Measurements from ENCODE around the gene CWC27. TPM values are rescaled to one million over a fixed set of nuclear protein-coding genes. Genes with fewer than 3 reads are reported as not detected.
A peak's percentile ranks its signal among the peaks of the same experiment; 100 is the strongest.

CWC27 gene, protein sequence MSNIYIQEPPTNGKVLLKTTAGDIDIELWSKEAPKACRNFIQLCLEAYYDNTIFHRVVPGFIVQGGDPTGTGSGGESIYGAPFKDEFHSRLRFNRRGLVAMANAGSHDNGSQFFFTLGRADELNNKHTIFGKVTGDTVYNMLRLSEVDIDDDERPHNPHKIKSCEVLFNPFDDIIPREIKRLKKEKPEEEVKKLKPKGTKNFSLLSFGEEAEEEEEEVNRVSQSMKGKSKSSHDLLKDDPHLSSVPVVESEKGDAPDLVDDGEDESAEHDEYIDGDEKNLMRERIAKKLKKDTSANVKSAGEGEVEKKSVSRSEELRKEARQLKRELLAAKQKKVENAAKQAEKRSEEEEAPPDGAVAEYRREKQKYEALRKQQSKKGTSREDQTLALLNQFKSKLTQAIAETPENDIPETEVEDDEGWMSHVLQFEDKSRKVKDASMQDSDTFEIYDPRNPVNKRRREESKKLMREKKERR
- total RNA-seq, result 10 to 100 TPM; 29.1 to 32.6 TPM

DNA sequence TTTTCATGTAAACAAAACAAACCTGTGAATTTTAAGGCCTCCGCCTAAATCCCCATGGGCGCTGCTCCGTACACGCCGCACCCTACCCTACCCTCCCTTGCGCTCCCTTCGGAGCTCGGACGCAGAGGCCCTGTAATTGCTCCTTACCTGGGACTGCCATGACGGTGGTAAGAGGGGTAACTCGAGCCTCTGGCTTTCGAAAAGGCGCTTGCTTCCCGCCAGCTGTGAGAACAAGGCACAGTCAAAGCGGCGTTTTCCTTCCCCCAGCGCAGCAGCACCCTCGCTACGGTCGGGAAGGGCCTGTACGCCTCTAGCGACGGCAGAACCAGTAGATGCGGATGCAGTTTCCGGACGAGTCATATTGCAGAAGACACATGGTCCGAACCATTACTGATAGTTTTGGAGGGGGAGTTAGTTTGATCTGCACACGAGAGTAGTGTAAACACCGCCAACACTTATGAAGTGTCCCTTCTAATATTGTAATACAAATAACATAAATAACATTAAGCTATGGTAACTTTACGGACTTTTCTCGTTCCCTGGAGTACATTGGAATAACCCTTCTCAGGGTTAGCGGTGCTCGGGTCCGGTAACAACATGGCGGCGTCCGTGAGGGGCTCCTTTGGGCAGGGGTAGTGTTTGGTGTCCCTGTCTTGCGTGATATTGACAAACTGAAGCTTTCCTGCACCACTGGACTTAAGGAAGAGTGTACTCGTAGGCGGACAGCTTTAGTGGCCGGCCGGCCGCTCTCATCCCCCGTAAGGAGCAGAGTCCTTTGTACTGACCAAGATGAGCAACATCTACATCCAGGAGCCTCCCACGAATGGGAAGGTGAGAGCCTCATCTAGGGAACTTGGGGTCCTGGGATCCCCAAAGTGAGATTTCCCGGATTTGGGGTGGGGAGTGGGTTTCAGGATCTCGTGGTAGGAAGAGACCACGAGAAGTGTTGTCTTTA, at the start of gene CWC27, which contains the start of gene SREK1IP1:
TSS of gene CWC27 (plus strand) at position 573 of the 955 bp plus-strand sequence. CDS start at position 790, 217 bp downstream.
TSS of gene SREK1IP1 (minus strand) at position 334 of the 955 bp plus-strand sequence. CDS start at position 160, 174 bp downstream.
- Mint-ChIP-seq H3K4me3 (peak within 1 kb of the TSS; percentile 99), H3K27me3 (no peaks in the 10 kb centered on the region), H3K36me3 (peaks cover 17% of the 10 kb centered on the region), H3K9me3 (no peaks in the 10 kb centered on the region), H3K4me1 (ENCODE audit: low read depth in 2 of 2) (peaks cover 37 to 42% of the 10 kb centered on the region in 2 donors), H3K27ac (peak within 1 kb of the TSS; percentile 96 to 100)
- ATAC-seq (peak; percentile 98 to 99), DNase-seq (ENCODE audit: low spot score) (peak; percentile 87)

DNA sequence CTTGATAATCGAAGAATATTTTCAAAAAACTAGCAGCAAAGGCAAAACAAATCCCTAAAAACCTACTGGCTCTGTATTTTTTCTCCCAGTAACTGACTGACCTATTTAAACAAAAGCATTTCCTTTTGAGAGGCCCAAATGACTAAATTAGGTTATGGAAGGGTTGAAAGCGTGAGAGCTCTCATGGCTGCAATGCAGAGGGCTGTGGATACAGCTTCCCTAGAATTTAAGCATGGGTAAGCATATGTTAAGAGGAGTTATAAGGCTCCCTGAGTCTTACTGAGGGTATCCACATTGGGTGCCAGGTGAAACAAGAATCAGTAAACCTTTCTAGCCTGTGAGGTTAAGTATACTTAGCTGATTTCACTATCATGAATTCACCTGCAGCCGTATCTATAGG, 46.1 kb upstream of the CWC27 start:
- Mint-ChIP-seq H3K9me3 (no peaks in the 10 kb centered on the region), H3K36me3 (peaks cover 13% of the 10 kb centered on the region), H3K27me3 (no peaks in the 10 kb centered on the region), H3K4me3 (no peak overlapping the region), H3K4me1 (ENCODE audit: low read depth in 2 of 2) (peaks cover 0 to 6% of the 10 kb centered on the region in 2 donors), H3K27ac (no peak overlapping the region)
- ATAC-seq (no peak), DNase-seq (ENCODE audit: low spot score) (no peak)

DNA sequence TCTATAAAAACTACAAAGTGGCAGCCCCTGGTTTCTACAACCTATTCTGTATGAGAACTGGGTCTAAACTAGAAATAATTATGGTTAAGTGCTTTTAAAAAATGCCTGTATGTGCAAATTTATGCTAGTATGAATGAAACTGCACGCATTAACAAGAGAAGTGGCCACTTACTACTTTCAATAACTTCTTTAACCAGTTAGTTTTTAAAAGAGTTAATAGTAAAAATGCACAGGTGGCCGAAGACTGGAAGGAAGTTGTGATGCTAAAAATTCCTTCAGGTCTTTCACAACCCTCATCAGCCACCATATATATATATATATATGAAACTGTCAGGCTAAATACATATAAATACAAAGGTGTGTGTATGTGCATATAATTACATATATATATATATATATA, 41.6 kb upstream of the CWC27 start:
- Mint-ChIP-seq H3K27me3 (no peaks in the 10 kb centered on the region), H3K4me3 (no peak overlapping the region), H3K4me1 (ENCODE audit: low read depth in 2 of 2) (peaks cover 14 to 23% of the 10 kb centered on the region in 2 donors), H3K36me3 (peaks cover 28% of the 10 kb centered on the region), H3K9me3 (no peaks in the 10 kb centered on the region), H3K27ac (no peak overlapping the region)
- no peak for DNase-seq (ENCODE audit: low spot score)
- ATAC-seq, result no peak

DNA sequence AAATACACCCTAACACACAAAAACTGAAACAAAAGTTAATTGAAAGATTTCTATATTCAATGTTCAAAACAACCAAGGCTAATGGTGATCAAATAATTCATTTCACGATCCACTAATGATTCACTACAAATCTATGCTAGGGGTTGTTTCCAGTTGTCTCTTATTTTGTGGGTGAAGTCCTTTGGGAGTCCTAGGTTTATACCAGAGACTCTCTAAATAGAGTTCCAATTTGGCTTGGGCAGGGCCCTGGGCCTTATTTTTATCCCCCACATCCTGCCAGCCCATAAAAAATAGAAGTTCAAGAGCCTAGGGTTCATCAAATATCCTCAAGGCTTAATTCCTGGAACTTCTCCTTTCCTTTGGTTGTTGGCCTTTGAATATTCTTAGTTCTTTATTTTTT, 26.3 kb upstream of the CWC27 start:
- Mint-ChIP-seq H3K4me3 (no peak overlapping the region), H3K4me1 (ENCODE audit: low read depth in 2 of 2) (peaks cover 0 to 5% of the 10 kb centered on the region in 2 donors), H3K27ac (no peak overlapping the region), H3K9me3 (no peaks in the 10 kb centered on the region), H3K36me3 (no peaks in the 10 kb centered on the region), H3K27me3 (no peaks in the 10 kb centered on the region)
- no peak for ATAC-seq
- DNase-seq (ENCODE audit: low spot score), result no peak

DNA sequence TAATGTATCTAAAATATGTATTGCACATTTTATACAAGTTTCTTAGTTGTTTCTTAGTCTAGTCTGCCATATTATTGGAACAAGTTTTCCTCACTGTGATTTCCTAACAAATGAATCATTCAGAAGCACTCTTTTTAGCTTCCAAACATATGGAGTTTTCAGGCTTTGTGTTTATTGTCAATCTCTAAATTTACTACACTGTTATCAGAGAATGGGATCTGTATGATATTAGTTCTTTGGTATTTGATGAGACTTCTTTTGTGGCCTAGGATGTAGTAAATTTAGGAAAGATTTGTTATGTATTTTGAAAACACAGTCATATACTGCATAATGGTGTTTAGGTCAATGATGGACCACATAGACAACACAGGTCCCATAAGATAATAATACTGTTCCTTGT, 25.9 kb upstream of the CWC27 start:
- Mint-ChIP-seq H3K36me3 (no peaks in the 10 kb centered on the region), H3K4me3 (no peak overlapping the region), H3K4me1 (ENCODE audit: low read depth in 2 of 2) (peaks cover 0 to 5% of the 10 kb centered on the region in 2 donors), H3K27ac (no peak overlapping the region), H3K9me3 (no peaks in the 10 kb centered on the region), H3K27me3 (no peaks in the 10 kb centered on the region)
- no peak for DNase-seq (ENCODE audit: low spot score)
- no peak for ATAC-seq

DNA sequence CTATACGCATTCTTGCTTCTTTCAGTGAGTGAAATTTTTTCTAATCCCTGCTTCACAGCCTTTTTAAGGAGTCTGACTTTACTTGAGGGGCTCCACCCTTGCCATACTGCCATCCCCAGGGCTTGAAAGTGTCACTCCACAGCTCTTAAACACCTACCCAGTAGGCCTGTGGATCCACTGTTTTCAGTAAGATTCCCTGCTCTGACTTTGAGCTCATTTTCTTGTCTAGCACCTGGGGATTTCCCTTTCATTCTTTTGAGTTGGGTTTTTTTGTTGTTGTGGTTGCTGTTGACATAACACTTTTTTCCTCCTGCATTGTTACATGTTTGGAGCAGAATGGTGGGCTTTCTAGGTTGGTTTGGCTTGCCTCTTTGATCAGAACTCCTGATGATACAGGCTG, 23.8 kb upstream of the CWC27 start:
- H3K36me3 Mint-ChIP-seq, result no peaks in the 10 kb centered on the region
- ATAC-seq (no peak), DNase-seq (ENCODE audit: low spot score) (no peak)
- H3K4me1 Mint-ChIP-seq (ENCODE audit: low read depth in 2 of 2), result peaks cover 0 to 5% of the 10 kb centered on the region in 2 donors
- no peak overlapping the region for H3K4me3 Mint-ChIP-seq
- no peaks in the 10 kb centered on the region for H3K27me3 Mint-ChIP-seq
- H3K9me3 Mint-ChIP-seq, result no peaks in the 10 kb centered on the region
- no peak overlapping the region for H3K27ac Mint-ChIP-seq

DNA sequence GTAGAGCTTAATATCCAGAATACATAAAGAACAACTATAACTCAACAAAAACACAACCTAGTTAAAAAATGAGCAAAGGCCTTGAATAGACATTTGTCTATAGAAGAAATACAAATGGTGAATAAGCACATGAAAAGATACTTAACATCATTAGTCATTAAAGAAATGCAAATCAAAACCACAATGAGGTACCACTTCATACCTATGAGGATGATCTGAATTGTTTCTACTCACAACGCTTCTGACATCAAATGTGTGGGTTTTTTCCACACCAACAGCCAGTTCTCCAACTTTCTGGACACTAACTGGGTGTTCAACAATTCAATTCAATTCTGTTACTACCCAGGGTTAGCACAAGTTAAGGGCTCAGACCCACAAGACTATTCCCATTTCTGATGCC, 22.3 kb upstream of the CWC27 start:
- H3K27ac Mint-ChIP-seq, result no peak overlapping the region
- H3K4me3 Mint-ChIP-seq, result no peak overlapping the region
- no peak for DNase-seq (ENCODE audit: low spot score)
- H3K4me1 Mint-ChIP-seq (ENCODE audit: low read depth in 2 of 2), result peaks cover 0 to 5% of the 10 kb centered on the region in 2 donors
- no peaks in the 10 kb centered on the region for H3K27me3 Mint-ChIP-seq
- no peaks in the 10 kb centered on the region for H3K36me3 Mint-ChIP-seq
- H3K9me3 Mint-ChIP-seq, result no peaks in the 10 kb centered on the region
- ATAC-seq, result no peak

DNA sequence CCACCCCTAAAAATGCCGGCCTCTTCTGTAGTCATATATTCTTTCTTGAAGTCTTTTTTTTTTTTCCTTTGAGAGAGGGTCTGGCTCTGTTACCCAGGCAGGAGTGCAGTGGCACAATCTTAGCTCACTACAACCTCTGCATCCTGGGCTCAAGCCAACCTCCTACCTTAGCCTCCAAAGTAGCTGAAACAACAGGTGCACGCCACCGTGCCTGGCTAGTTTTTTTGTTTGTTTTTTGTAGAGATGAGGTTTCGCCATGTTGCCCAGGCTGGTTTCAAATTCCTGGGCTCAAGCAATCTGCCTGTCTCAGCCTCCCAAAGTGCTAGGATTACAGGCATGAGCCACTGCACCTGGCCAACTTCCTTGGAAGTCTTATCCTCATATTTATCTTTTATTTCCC, 19.3 kb upstream of the CWC27 start:
- DNase-seq (ENCODE audit: low spot score) (no peak), ATAC-seq (no peak)
- Mint-ChIP-seq H3K4me3 (no peak overlapping the region), H3K27me3 (no peaks in the 10 kb centered on the region), H3K4me1 (ENCODE audit: low read depth in 2 of 2) (peaks cover 0 to 5% of the 10 kb centered on the region in 2 donors), H3K9me3 (no peaks in the 10 kb centered on the region), H3K27ac (no peak overlapping the region), H3K36me3 (no peaks in the 10 kb centered on the region)

DNA sequence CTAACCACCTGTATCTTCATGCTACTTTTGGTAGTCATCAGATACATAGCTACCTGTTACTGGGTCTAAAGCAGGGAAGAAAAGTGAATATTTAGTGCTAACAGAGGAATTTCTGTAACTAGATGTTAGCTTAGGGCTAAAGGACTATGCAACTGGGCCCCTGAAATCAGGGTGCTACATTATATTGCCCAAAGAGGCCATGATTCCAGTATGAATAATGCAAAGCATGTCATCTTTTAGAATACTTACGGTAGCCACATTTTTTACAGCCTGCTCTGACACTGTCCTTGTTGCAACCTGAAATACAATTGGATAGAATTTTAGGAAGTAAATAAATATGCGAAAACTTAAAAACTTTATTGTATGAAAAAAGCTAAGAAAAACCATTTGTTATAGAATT, 14.7 kb upstream of the CWC27 start:
- H3K27ac Mint-ChIP-seq, result no peak overlapping the region
- ATAC-seq (no peak), DNase-seq (ENCODE audit: low spot score) (no peak)
- no peak overlapping the region for H3K4me3 Mint-ChIP-seq
- peaks cover 0 to 4% of the 10 kb centered on the region in 2 donors for H3K4me1 Mint-ChIP-seq (ENCODE audit: low read depth in 2 of 2)
- no peaks in the 10 kb centered on the region for H3K9me3 Mint-ChIP-seq
- H3K27me3 Mint-ChIP-seq, result no peaks in the 10 kb centered on the region
- no peaks in the 10 kb centered on the region for H3K36me3 Mint-ChIP-seq

DNA sequence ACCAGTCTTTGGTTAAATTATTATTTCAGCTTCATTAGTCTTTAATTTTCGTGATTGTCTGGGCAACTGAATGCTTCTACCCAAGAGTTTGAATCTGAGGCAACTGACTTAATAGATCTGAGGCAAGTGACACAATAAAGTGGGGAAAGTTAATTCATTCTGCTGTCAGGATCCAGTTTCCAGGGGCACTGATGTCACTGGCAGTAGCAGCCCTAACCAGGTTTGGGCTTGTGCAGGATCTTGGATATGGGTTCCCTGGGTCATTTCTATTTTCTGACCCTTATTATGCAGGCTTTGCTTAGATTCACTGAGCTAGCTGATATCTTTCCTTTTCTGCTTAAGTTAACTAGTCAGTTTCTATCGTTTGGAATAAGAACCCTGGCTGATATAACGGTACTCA, 9.8 kb upstream of the CWC27 start:
- Mint-ChIP-seq H3K27ac (no peak overlapping the region), H3K9me3 (no peaks in the 10 kb centered on the region), H3K36me3 (peaks cover under 1% of the 10 kb centered on the region), H3K4me1 (ENCODE audit: low read depth in 2 of 2) (peaks cover 0 to 16% of the 10 kb centered on the region in 2 donors), H3K4me3 (no peak overlapping the region), H3K27me3 (no peaks in the 10 kb centered on the region)
- no peak for DNase-seq (ENCODE audit: low spot score)
- no peak for ATAC-seq

DNA sequence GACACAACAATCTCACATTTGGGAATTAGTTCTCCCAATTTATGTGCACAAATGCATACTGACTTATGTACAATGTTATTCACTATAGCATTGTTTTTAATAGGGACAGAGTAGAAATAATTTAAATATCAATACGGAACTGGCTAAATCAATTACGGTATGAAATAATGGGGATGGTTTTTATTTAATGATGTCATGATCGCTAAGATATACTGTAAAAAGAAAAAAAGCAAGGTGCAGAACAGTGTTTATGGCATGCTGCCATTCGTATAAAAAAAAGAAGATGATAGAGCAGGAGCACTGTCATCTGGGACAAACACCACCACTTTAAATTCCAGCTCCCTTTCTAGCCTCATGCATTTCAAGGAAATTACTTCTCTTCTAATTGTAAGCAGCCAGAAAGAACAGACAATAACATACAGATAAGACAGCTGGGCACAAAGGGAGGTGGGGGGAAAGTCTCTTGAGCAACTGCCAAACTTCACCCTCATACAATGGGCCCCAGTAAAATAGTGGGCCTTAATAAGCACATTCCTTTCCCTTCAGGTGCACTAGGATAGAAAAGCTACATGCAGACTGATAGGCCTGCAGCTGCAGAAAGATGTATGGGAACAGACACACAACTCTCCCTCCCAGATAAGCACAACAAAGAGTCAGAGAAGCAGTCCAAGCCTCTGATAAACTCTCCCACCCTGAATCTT, 8.6 kb upstream of the CWC27 start:
- peak overlapping the region in 1 of 2 donors; percentile 3 for H3K27ac Mint-ChIP-seq
- H3K9me3 Mint-ChIP-seq, result no peaks in the 10 kb centered on the region
- H3K36me3 Mint-ChIP-seq, result peaks cover 7% of the 10 kb centered on the region
- ATAC-seq (no peak), DNase-seq (ENCODE audit: low spot score) (no peak)
- no peaks in the 10 kb centered on the region for H3K27me3 Mint-ChIP-seq
- no peak overlapping the region for H3K4me3 Mint-ChIP-seq
- H3K4me1 Mint-ChIP-seq (ENCODE audit: low read depth in 2 of 2), result peaks cover 6 to 21% of the 10 kb centered on the region in 2 donors

DNA sequence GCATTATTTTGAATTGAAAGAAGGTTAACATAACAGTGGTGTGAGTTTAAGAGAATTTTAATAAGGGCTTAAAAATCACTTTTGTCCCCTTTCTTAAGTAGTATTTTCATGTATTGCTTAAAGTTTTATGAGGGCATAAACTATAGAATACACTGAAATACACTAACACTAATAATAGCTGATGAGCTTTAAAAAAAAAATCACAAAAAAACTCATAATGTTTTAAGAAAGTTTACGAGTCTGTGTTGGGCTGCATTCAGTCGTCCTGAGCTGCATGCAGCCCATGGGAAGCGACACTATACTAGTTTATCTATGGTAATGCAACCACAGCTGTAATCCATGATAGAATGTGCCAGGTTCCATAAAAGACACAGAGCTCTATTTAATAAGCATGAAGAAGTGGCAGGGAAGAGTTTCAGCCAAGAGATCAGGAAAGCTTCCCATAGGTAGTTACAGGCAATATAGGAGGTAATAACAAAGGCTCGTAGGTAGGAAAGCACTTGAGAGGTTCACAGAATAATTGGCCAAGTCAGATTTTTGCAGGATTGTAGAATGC, 4.7 kb upstream of the CWC27 start:
- H3K27ac Mint-ChIP-seq, result no peak overlapping the region
- H3K4me3 Mint-ChIP-seq, result no peak overlapping the region
- no peak for ATAC-seq
- peaks cover 14% of the 10 kb centered on the region for H3K36me3 Mint-ChIP-seq
- H3K9me3 Mint-ChIP-seq, result no peaks in the 10 kb centered on the region
- DNase-seq (ENCODE audit: low spot score), result no peak
- H3K4me1 Mint-ChIP-seq (ENCODE audit: low read depth in 2 of 2), result peaks cover 29 to 35% of the 10 kb centered on the region in 2 donors
- no peaks in the 10 kb centered on the region for H3K27me3 Mint-ChIP-seq
